ENCODE data around the gene SWT1.

DNA sequence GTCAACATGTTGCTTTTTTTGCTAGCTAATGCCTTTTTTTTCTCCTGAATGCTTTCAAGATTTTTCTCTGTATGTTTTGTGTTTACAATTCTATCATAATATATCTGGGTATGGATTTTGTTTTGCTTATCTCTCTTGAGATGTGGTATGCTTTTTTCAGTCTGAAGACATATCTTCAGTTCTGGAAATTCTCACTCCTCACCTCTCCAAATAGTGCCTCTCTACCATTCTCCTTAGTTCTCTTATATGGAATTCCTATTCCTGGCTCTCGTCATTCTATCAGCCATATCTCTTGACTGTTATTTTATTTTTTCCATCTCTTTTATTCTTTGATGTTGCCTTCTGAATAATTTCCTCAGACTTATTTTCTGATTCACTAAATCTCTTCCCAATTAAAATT is 101.7 kb downstream of the SWT1 start:
- TF ChIP-seq, protein P1, sequence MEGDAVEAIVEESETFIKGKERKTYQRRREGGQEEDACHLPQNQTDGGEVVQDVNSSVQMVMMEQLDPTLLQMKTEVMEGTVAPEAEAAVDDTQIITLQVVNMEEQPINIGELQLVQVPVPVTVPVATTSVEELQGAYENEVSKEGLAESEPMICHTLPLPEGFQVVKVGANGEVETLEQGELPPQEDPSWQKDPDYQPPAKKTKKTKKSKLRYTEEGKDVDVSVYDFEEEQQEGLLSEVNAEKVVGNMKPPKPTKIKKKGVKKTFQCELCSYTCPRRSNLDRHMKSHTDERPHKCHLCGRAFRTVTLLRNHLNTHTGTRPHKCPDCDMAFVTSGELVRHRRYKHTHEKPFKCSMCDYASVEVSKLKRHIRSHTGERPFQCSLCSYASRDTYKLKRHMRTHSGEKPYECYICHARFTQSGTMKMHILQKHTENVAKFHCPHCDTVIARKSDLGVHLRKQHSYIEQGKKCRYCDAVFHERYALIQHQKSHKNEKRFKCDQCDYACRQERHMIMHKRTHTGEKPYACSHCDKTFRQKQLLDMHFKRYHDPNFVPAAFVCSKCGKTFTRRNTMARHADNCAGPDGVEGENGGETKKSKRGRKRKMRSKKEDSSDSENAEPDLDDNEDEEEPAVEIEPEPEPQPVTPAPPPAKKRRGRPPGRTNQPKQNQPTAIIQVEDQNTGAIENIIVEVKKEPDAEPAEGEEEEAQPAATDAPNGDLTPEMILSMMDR (conservative IDR thresholded peaks at IDR 0.05): no peak
- TF ChIP-seq EZH2 (IDR thresholded peaks at IDR 0.05; ENCODE audit: low read depth): no peak
